GM12872 (cell line): ENCODE results near the gene NIBAN1.

Experiments
- TF ChIP-seq, protein P1 (sequence below): IDR thresholded peaks from 3 replicates; pipeline ENCODE4 v1.5.1; 2011; ENCODE audit warnings: low read depth, mild to moderate bottlenecking, low read length, moderate library complexity; ENCODE audit not compliant: insufficient read depth

The NIBAN1 gene

GRCh38 chr1:184956999-184957700 is 17.2 kb downstream of the NIBAN1 start:
- TF ChIP-seq, protein P1, sequence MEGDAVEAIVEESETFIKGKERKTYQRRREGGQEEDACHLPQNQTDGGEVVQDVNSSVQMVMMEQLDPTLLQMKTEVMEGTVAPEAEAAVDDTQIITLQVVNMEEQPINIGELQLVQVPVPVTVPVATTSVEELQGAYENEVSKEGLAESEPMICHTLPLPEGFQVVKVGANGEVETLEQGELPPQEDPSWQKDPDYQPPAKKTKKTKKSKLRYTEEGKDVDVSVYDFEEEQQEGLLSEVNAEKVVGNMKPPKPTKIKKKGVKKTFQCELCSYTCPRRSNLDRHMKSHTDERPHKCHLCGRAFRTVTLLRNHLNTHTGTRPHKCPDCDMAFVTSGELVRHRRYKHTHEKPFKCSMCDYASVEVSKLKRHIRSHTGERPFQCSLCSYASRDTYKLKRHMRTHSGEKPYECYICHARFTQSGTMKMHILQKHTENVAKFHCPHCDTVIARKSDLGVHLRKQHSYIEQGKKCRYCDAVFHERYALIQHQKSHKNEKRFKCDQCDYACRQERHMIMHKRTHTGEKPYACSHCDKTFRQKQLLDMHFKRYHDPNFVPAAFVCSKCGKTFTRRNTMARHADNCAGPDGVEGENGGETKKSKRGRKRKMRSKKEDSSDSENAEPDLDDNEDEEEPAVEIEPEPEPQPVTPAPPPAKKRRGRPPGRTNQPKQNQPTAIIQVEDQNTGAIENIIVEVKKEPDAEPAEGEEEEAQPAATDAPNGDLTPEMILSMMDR, result no peak

- TF ChIP-seq, protein P1, result no peak
Observed at GRCh38 chr1:184954232-184954995, 19.9 kb downstream of the NIBAN1 start.

- TF ChIP-seq, protein P1, result no peak
Observed at GRCh38 chr1:184953600-184954219, 20.6 kb downstream of the NIBAN1 start.

GRCh38 chr1:184952428-184952827 is 21.9 kb downstream of the NIBAN1 start:
- TF ChIP-seq, protein P1, result no peak

- TF ChIP-seq, protein P1, result no peak
Observed at GRCh38 chr1:184951788-184952187, 22.5 kb downstream of the NIBAN1 start.

- TF ChIP-seq, protein P1, result no peak
Observed at GRCh38 chr1:184950906-184951305, 23.4 kb downstream of the NIBAN1 start.

- TF ChIP-seq, protein P1, result no peak
Observed at GRCh38 chr1:184950227-184950626, 24.1 kb downstream of the NIBAN1 start.
